ENCODE data around the gene PIP4K2A. TPM values are rescaled to one million over a fixed set of nuclear protein-coding genes. Genes with fewer than 3 reads are reported as not detected.

The PIP4K2A gene
- total RNA-seq, 1 donor = 43.6 TPM

DNA sequence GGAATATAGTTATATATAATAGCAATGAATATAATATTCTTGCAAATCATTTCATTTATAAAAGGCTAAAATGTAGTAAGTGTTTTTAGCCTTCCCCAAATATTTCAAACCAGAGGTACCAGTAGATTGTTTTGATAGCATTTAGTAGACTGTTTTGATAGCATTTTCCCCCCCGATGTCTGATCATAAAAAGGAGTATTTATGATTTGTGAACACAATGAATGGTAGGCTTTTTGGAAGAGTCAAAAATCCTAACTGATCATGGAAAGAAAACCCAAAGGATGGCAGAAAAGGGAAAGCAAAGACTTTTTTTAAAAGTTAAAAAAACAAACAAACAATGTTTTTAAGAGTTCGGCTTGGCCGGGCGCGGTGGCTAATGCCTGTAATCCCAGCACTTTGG is 152.5 kb downstream of the PIP4K2A start:
- DNase-seq (ENCODE audit: low read depth in 2 of 3, low spot score in 2 of 3) = no peak

DNA sequence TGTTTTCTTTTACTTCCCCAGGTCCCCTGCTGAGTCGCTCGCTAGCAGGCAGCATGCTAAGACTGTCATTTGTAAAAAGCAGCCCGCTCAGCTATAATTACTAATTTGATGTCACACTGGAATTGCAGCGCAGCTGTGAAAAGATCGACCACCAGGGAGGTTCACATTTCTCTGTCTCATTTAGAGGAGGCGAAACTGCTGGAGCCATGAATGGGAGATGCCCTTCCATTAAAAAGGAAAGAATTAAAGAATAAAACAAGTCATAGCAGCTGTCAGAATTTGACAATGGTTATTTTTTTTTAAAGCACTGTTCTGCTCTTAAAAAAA is 153.5 kb downstream of the PIP4K2A start:
- DNase-seq (ENCODE audit: low read depth in 2 of 3, low spot score in 2 of 3) = no peak

DNA sequence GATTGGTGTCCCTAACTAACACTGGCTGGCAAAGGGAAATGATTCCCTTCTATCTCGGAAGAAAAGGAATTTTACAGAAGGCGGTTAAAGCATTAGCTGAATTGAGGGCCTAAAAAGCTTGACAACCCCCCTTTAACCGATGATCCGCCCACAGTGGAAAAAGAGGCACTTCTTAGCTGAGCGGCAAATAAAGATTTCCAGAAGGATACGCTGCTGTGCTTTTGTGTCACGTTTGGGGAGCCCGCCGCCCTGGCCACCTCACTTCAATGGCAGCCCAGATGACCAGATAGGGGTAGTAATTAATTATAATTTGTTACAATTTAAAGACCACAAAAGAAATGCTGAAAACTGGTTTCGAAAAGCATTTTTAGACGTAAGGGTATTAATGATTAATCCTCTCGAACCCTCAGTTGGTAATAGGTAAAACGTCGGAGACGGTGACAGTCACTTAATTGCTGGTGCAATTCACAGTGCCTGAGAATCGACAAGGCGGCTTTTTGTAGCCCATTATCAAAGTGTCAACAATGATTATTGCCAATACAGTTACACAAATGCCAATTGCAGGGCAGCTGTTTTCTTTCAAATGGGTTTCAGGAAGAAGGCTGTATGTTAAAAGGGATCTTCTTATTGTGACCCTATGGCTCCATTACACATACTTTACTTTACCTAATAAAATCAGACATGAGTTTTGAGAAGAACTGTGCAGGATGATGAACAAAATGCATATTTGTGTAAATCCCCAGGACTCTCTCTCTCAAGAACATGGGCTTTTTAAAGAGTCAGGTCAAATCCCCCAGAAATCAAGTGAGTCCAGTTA is 154.1 kb downstream of the PIP4K2A start:
- no peak for DNase-seq (ENCODE audit: low read depth in 2 of 3, low spot score in 2 of 3)

- no peak for DNase-seq (ENCODE audit: low read depth in 2 of 3, low spot score in 2 of 3)
These were observed 157.1 kb downstream of the PIP4K2A start for GRCh38 chr10:22557321-22557720.

DNA sequence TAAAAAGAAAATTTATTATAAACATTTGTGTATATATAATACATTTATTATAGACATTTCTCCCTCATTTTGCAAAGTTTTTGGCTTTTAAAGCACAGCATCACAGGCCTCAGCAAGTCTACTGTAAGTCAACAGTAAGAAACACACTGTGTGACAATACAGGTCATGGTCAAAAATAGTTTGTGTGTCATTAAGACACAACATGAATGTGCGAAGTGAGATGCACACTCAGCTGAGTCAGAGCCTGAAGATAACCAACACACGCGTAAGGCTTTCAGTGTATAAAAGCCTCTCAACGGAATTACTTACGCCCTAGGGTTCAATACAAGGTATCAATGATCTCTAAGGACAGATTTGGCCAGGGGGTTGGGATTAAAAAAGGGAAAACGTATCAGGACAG is 157.6 kb downstream of the PIP4K2A start:
- DNase-seq (ENCODE audit: low read depth in 2 of 3, low spot score in 2 of 3) = no peak

DNA sequence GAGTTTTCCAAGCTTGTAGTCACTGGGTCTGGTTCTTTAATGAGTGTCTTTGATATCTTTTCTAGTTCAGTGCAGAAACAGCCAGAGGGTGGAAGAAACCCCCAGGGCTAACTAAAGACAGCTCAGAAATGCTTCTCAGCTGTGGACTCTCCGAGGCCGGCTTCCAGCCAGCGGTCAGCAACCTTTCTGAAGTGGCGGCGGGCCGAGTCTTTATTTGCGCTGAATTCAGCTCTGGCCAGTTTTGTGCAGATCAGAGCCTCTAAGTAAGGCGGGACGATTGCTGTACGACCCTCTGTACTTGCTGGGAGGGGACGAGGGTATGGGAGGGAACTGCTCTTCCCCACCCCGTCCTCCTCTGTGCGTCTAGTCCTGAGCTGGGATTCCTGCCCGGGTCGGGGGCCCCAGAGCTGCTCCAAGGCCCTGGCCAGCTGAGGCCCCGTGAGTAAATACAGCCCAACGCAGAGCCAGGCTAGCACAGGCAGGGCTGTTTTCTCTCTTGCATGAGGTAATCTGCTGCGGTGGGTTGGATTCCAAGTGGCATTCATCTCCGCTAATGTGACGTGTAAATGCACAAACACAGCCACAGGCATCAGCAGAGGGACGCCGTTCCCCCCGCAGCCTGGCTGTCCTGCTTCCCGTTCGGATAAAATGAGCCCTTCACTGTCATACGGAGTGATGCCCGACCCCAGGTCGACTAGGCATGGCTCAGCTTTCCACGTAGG is 159.8 kb downstream of the PIP4K2A start:
- DNase-seq (ENCODE audit: low read depth in 2 of 3, low spot score in 2 of 3) = no peak

DNA sequence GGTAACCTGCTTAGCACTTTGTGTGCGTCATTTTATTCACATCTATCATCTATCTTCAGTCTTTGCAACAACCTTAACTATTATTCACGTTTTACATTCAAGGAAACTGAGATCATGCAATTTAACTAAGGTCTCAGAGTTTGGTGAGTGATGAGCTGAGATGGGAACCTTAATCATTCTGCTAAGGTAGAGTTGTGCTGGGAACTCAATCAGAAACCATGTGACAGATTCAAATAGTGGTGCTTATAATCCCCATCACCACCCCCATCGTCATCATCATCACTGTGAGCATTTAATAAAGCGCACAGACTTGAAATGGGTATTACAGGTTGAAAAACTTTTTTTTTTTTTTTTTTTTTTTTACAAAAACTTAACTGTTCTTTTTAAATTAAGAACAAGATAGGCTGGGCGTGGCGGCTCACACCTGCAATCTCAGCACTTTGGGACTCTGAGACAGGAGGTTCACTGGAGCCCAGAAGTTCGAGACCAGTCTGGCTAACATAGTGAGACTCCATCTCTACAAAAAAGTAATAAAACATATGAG is 160.9 kb downstream of the PIP4K2A start:
- no peak for DNase-seq (ENCODE audit: low read depth in 2 of 3, low spot score in 2 of 3)

- DNase-seq (ENCODE audit: low read depth in 2 of 3, low spot score in 2 of 3) = no peak
These were observed 161.4 kb downstream of the PIP4K2A start for GRCh38 chr10:22552888-22553378.

DNA sequence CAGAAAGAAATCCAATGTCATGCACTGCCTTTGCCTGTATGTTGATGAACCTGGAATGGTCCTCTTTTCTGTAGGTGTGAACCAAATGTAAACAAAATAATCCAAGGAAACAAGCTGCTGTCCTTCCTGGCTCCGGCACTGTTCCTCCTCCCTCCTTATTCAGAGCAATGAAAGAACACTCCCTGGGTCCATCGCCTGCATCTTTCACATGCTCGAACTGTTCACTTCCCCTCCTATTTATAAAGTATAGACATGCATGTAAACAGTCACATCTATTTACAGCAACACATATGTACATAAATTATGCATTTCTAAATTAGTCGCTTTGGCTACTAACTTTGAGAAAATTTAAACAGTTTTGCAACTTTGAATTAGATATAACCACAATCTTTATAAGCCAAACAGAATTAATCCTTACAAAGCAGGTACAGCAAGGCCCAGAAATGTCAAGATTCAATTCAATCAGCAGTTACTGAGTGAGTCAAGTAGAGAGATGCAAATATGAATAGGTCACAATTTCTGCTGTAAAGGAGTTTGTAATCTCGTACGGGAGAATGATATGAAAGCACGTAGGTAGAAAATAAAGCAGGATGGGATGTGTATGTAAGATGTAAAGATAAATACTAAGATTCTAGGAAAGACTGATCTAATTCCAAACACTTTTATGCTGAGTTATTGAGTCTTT is 162.6 kb downstream of the PIP4K2A start:
- DNase-seq (ENCODE audit: low read depth in 2 of 3, low spot score in 2 of 3) = no peak

DNA sequence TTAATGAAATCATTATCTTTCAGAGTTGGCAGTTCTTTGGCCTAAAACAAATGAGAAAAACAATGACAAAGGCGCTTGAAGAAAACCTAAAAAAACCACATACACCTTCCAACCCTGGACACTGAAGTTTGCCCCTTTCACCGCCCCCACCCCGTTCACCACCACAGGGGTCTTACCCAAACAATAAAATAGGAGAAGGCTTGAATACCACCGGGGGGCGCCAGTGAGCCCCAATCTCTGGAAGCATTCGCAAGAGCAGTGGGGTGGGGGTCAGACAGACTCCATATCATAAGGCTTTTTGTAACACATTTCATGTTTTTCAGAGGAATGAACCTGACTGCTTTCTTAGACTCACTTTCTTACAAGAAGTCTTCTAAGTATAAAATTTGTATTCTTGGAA is 163.6 kb downstream of the PIP4K2A start:
- peak; percentile 31 to 81 (median 72) for DNase-seq (ENCODE audit: low read depth in 2 of 3, low spot score in 2 of 3)

DNA sequence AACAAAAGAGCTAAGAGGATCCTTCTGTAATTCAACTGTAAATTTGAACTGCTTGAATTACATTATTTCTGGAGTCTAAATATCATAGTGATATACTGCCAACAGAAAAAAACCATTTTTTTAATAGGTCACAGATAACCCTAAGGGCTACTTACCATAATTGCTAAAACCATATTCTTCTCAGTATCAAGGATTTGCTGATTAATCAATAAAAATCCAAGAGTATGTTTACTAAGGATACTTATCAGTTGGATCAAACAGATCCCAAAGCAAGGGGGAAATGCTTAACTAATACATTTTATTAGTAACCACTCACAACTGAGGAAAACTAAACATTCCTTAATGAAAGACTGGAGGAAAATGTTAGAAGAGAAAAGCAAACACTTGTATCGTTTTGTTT is 166.0 kb downstream of the PIP4K2A start:
- DNase-seq (ENCODE audit: low read depth in 2 of 3, low spot score in 2 of 3) = no peak

DNA sequence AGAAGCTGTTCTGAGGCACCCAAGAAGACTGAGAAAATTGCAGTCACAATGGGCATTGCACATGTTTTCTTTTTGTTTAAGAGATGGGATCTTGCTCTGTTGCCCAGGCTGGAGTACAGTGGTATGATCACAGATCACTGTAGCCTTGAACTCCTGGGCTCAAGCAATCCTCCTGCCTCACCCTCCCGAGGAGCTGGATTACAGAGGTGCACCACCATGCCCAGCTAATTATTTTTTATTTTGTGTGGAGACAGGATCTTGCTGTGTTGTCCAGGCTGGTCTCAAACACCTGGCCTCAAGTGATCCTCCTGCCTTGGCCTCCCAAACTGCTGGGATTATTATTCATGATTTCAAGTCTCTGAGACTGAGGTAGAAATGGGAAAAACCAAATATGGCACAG is 168.7 kb downstream of the PIP4K2A start:
- DNase-seq (ENCODE audit: low read depth in 2 of 3, low spot score in 2 of 3) = no peak

GRCh38 chr10:22544325-22545068 is 169.9 kb downstream of the PIP4K2A start:
- no peak for DNase-seq (ENCODE audit: low read depth in 2 of 3, low spot score in 2 of 3)

- DNase-seq (ENCODE audit: low read depth in 2 of 3, low spot score in 2 of 3) = no peak
These were observed 171.6 kb downstream of the PIP4K2A start for GRCh38 chr10:22542773-22543172.

DNA sequence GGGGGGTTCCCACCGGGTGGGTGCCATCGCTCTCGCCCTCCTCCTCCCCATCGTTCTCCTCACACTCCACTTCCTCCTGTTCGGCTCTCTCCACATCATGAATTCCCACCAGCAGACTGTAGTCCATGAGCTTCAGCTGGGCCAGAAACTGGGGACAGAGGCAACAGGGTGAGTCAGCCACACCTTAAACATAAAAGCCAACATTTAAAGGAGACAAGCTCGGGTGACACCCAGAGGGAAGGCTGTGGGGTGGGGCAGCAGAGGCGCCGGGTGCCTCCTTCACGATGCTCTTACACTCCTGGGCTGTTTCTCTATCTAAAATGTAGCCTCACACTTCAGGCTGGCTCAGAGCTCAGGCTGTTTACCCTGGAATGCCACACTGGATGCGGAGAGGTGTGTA is 172.5 kb downstream of the PIP4K2A start:
- DNase-seq (ENCODE audit: low read depth in 2 of 3, low spot score in 2 of 3) = no peak

DNA sequence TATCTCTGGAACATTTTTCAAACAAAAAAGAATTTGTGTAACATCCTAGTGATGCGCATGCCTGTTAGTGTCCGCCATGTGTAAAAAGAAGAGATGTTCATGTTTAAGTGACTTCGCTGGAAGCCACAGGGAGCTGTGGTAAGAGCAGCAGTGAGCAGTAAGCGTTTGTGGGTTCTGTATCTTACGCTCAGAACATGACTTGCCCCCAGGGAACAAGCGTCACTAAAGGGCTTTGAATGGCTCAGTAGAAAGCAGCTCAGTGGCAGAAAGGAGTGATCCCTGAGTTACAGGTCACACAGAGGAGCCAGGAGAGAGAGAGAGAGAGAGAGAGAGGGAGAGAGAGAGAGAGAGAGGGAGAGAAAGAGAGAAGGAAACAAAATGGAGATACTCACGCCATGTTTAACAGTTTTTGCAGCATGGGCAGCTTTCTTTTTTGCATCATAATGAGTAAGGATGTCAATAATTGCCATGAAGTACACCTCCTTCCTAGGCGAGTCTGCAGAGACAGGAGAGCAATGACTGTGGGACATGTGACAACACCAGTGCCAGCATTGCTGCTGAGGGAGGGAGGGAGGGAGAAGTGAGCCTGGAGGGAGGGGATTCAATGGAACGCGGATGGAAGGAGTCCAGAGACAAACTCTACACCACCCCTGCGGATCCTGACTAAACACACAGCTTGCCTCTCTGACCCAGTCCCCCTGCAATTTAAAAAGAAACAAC is 174.6 kb downstream of the PIP4K2A start:
- DNase-seq (ENCODE audit: low read depth in 2 of 3, low spot score in 2 of 3) = no peak

DNA sequence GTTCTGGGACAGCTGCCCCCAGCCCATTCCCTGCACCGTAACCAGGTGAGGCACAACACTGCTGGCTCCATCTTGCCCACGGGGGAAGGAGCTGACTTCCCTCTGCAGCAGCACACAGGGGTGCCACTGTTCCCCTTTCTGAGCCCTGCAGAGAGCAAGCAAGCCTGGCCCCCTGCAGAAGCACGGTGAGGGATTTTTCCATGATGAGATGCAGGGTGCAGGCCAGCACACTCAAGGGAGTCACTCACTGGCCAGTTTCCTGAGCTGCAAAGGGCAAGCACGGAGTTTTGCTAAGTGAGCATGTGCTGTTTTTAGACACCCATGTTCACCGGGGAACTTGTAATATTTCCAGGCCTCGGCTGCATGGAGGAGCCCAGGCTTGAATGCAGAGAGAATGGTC is 176.6 kb downstream of the PIP4K2A start:
- DNase-seq (ENCODE audit: low read depth in 2 of 3, low spot score in 2 of 3) = no peak

- DNase-seq (ENCODE audit: low read depth in 2 of 3, low spot score in 2 of 3) = no peak
These were observed 177.8 kb downstream of the PIP4K2A start for GRCh38 chr10:22536620-22537019.

GRCh38 chr10:22534849-22535604 is 179.4 kb downstream of the PIP4K2A start:
- no peak for DNase-seq (ENCODE audit: low read depth in 2 of 3, low spot score in 2 of 3)
